Measurements from ENCODE around the gene ZNF711.
"Not testable (repeated sequence)": the region's sequence is repeated elsewhere in the genome, so short reads cannot be mapped to it uniquely, and the experiment has no call there.

ZNF711 gene

DNA sequence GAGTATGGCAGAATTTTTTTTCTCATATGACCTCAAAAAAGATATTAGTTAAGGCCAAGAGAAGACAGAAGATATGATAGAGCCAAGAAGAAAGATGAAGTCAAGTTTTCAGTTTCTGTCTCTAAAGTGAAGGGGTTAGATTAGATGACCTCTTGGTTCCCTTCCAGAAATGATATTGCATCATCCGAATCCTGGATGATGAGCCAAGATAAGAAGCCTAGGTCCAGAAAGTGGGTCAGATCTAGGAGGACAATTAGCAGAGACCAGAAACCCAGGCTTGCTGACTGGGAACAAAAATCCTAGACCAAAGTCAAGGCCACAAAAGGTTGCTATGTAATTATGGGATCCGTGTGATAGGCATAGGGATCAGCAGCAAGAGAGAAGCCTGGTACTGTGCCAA lies 20.4 kb upstream of the ZNF711 start:
- no peak for TF ChIP-seq CTCF (IDR thresholded peaks at IDR 0.05; ENCODE audit: borderline replicate concordance, insufficient read depth, low read depth, low read length)

GRCh38 chrX:85243155-85243554 lies 636 bp upstream of the ZNF711 start:
- H3K4me3 ChIP-seq (ENCODE audit: low read depth, low read length): no peak overlapping the region
- TF ChIP-seq CTCF (IDR thresholded peaks at IDR 0.05; ENCODE audit: borderline replicate concordance, insufficient read depth, low read depth, low read length): no peak

More for the DNA sequence above, 20.4 kb upstream of the ZNF711 start:
- H3K4me3 ChIP-seq (ENCODE audit: low read depth, low read length): no peak overlapping the region

- H3K4me3 ChIP-seq (ENCODE audit: low read depth, low read length): peak overlapping the region; percentile 46
- TF ChIP-seq CTCF (IDR thresholded peaks at IDR 0.05; ENCODE audit: borderline replicate concordance, insufficient read depth, low read depth, low read length): no peak
Observed at GRCh38 chrX:85244450-85245211, 840 bp downstream of the ZNF711 start.

DNA sequence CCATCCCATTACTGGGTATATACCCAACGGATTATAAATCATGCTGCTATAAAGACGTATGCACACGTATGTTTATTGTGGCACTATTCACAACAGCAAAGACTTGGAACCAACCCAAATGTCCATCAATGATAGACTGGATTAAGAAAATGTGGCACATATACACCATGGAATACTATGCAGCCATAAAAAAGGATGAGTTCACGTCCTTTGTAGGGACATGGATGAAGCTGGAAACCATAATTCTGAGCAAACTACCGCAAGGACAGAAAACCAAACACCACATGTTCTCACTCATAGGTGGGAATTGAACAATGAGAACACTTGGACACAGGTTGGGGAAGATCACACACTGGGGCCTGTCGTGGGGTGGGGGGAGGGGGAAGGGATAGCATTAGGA lies 41.5 kb downstream of the ZNF711 start:
- not testable (repeated sequence) for H3K4me3 ChIP-seq (ENCODE audit: low read depth, low read length)

DNA sequence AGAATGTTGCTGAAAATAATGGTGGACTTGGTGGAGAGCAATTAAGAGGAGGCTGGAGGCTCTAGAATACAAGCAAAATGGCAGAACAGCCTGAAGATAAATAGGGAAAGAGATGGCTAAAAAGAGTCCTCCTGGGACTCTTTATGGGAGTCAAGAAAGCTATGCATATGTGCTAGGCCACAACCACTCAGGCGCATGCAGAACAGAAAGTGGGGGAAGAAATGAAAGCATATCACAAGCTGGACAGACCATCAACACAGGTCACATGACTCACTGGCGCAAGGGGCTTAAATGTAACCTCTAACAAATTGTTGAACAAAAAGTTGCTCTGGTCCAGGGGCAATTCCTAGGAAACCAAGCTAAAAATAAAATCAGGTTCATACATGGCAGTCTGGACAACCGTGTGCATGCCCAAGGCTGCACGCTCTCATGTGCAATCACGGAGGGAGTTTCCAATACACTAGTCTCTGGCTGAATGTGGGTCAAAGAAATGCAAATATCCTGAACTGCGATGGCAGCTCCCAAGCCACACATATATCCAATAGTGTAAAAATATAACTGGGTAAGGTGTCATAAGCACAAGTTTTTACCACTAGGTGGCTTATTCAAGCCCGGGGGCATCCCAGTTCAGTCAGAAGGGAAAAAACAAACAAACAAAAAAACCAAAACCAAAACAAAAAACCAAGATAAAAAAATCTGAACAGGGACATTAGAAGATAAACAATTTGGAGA lies 45.4 kb downstream of the ZNF711 start:
- no peak overlapping the region for H3K4me3 ChIP-seq (ENCODE audit: low read depth, low read length)
- no peak for TF ChIP-seq CTCF (IDR thresholded peaks at IDR 0.05; ENCODE audit: borderline replicate concordance, insufficient read depth, low read depth, low read length)

GRCh38 chrX:85303544-85303943 lies 59.8 kb downstream of the ZNF711 start:
- no peak overlapping the region for H3K4me3 ChIP-seq (ENCODE audit: low read depth, low read length)
- no peak for TF ChIP-seq CTCF (IDR thresholded peaks at IDR 0.05; ENCODE audit: borderline replicate concordance, insufficient read depth, low read depth, low read length)

- H3K4me3 ChIP-seq (ENCODE audit: low read depth, low read length): no peak overlapping the region
Observed at GRCh38 chrX:85309717-85310116, 65.9 kb downstream of the ZNF711 start.

DNA sequence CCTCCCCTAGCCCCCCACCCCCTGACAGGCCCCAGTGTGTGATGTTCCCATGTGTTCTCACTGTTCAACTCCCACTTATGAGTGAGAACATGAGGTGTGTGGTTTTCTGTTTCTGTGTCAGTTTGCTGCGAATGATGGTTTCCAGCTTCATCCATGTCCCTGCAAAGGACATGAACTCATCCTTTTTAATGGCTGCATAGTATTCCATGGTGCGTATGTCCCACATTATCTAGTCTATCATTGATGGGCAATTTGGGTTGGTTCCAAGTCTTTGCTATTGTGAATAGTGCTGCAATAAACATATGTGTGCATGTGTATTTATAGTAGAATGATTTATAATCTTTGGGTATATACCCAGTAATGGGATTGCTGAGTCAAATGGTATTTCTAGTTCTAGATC lies 67.6 kb downstream of the ZNF711 start:
- not testable (repeated sequence) for H3K4me3 ChIP-seq (ENCODE audit: low read depth, low read length)

More at GRCh38 chrX:85309717-85310116, 65.9 kb downstream of the ZNF711 start:
- no peak for TF ChIP-seq CTCF (IDR thresholded peaks at IDR 0.05; ENCODE audit: borderline replicate concordance, insufficient read depth, low read depth, low read length)
